ENCODE data around the gene SLC35F2.

DNA sequence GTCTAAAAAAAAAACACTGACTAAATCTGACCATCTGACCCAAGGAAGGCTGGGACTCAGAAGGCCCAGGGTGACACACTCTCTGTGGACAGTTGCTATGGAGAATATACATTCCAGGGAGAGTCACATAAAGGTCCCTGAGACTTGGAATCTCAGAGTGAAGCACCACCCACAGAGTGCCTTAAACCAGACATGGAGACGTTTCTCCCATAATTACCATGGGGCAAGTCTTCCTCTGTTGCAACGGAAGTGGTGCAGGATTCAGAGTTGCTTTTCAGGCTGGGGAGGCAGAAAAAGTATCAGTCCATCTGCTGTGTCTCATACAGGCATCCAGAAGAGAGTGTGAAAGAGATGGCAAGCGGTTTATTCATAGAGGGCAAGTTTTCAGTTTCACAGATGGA lies 88.0 kb downstream of the SLC35F2 start:
- TF ChIP-seq, protein P1, sequence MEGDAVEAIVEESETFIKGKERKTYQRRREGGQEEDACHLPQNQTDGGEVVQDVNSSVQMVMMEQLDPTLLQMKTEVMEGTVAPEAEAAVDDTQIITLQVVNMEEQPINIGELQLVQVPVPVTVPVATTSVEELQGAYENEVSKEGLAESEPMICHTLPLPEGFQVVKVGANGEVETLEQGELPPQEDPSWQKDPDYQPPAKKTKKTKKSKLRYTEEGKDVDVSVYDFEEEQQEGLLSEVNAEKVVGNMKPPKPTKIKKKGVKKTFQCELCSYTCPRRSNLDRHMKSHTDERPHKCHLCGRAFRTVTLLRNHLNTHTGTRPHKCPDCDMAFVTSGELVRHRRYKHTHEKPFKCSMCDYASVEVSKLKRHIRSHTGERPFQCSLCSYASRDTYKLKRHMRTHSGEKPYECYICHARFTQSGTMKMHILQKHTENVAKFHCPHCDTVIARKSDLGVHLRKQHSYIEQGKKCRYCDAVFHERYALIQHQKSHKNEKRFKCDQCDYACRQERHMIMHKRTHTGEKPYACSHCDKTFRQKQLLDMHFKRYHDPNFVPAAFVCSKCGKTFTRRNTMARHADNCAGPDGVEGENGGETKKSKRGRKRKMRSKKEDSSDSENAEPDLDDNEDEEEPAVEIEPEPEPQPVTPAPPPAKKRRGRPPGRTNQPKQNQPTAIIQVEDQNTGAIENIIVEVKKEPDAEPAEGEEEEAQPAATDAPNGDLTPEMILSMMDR (conservative IDR thresholded peaks at IDR 0.05 in 1 of 2, IDR thresholded peaks at IDR 0.05 in 1 of 2; ENCODE audit: low read depth in 1 of 2, low read length in 2 of 2) = no peak
- TF ChIP-seq EZH2 (IDR thresholded peaks at IDR 0.05; ENCODE audit: low read length, missing control alignments) = no peak

Data from fibroblast of lung (primary cell).